Ramos (cell line): ENCODE data around the gene C1orf21.

Experiments
- in situ Hi-C: fragments of 300-500 bp; cut with MboI; formaldehyde crosslinking; loops from one replicate; pipeline ENCODE4 v1.14.3; 2022; ENCODE audit warnings: low sequenced_read_pairs; ENCODE audit not compliant: unreplicated experiment

The C1orf21 gene

DNA sequence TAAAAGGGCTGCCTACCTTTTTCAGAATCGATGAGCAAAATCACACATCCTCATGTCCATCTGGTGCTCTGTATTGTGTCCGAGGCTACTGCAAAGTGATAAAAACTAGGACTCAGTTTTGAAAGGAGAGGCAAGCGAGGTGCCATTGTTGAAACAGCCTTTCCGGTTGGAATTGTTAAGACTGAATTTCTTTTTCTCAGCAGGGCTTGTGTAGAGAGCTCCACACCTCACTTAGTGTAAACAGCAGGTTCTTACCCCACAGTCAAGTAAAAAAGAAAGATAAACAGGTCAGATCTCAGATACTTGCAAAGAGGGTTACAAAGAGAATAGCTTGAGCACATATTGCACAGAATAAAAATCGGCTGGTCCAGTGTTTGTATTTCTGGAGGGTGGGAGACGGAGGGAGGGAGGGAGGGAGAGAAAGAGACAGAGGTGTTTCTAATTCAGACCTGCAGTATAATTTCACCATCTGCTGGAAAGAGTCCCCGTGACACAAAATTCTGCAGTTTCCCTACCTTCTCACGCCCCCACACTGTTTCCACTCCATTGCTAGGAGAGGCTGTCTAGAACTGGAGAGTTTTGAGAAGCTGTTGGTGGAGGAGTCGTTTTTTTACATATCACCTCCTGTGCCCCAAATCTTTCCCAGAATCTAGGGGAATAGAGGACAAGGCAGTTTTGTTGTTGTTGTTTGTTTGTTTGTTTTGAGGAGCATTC, 285.3 kb downstream of the C1orf21 start:
- in situ Hi-C loops, result no loop called here

DNA sequence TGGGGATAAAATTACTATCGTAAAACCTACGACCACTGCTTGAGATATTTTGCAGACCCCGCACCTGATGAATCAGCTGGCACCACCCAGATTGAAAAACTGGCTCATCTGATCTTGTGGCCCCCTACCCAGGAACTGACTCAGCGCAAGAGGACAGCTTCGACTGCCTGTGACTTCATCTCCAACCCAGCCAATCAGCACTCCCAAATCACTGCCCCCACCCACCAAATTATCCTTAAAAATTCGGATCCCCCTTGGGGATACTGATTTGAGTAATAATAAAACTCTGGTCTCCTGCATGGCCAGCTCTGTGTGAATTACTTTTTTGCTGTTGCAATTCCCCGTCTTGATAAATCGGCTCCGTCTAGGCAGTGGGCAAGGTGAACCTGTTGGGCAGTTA, 286.5 kb downstream of the C1orf21 start:
- in situ Hi-C loops, result no loop called here

DNA sequence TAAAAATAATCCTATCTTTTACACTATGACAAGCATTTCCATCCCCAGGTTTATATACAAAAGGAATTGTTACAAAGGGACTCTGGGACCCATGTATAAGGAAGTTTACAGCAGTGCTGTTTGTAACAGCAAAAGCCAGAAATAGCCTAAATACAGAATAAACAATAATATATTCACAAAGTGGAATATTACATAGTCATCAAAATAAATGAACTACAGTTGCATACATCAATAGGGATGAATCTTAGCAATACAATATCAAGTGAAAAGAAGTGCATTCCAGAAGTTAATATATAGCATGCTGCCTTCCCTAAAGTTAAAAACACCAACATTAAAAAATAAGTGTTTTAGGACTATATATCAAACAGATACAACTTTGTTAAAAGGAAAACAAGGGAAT, 290.5 kb downstream of the C1orf21 start:
- in situ Hi-C loops, result no loop called here
